T-cell (primary cell): ENCODE results near the gene DCDC2. TPM values are rescaled to one million over a fixed set of nuclear protein-coding genes. Genes with fewer than 3 reads are reported as not detected.
"Not testable (repeated sequence)": the region's sequence is repeated elsewhere in the genome, so short reads cannot be mapped to it uniquely, and the experiment has no call there.

Experiments
- ATAC-seq, 4 experiments: fragments of 200-7000 bp in 3 of 4; fragments of 150-1000 bp in 1 of 4; cut with Tn5 transposase; replicated peaks in 1 of 4; 1 replicate in 3 of 4; 2 replicates in 1 of 4; pipeline ENCODE4 v1.10.0; 2021; ENCODE audit warnings: moderate library complexity in 3 of 4, mild to moderate bottlenecking in 2 of 4, moderate number of reproducible peaks in 1 of 4
- CTCF ChIA-PET, 2 donors: fragments of 300-600 bp; sonication (Branson Sonifier 250); formaldehyde crosslinking; loops; one replicate each; lab custom pipeline; 2022; ENCODE audit warnings: antibody characterized with exemption in 2 of 2; lab: Charles Lee
- POLR2A ChIA-PET, 2 donors: fragments of 300-600 bp; sonication (Branson Sonifier 250); formaldehyde crosslinking; loops; one replicate each; lab custom pipeline; 2022; ENCODE audit warnings: antibody characterized with exemption in 2 of 2; lab: Charles Lee
- DNase-seq, 35 experiments: peaks; one replicate each; pipeline versions ENCODE4 v3.0.0 to v3.0.0-alpha.2; 2013 to 2023
- H3K27ac ChIP-seq: one replicate; pipeline ENCODE4 v1.5.1; 2013; ENCODE audit warnings: low read length
- H3K27me3 ChIP-seq, 2 experiments: replicated peaks in 1 of 2; 1 replicate in 1 of 2; 2 replicates in 1 of 2; pipeline versions ENCODE4 v1.6.1 to v1.7.0; 2013; ENCODE audit warnings: low read length in 1 of 2, mixed read lengths in 1 of 2; ENCODE audit not compliant: control insufficient read depth in 2 of 2, insufficient read depth in 2 of 2; ENCODE audit errors: extremely low read depth in 1 of 2
- H3K36me3 ChIP-seq, 2 donors: 1 replicate in 1 of 2; 2 replicates in 1 of 2; pipeline versions ENCODE4 v1.6.1 to v1.7.0; 2013; ENCODE audit warnings: low read length in 1 of 2; ENCODE audit not compliant: control insufficient read depth in 2 of 2, insufficient read depth in 1 of 2; ENCODE audit errors: extremely low read depth in 1 of 2
- H3K4me1 ChIP-seq, 2 experiments: 1 replicate in 1 of 2; 2 replicates in 1 of 2; pipeline versions ENCODE4 v1.6.1 to v1.7.0; 2013; ENCODE audit warnings: low read length in 2 of 2, mixed read lengths in 1 of 2; ENCODE audit not compliant: insufficient read depth in 2 of 2, control insufficient read depth in 1 of 2; ENCODE audit errors: extremely low read depth in 1 of 2
- H3K4me3 ChIP-seq, 2 donors: 1 replicate in 1 of 2; 2 replicates in 1 of 2; pipeline versions ENCODE4 v1.5.1 to v1.7.0; 2013; ENCODE audit warnings: mild to moderate bottlenecking in 2 of 2, low read length in 1 of 2, moderate library complexity in 1 of 2; ENCODE audit not compliant: control insufficient read depth in 1 of 2; ENCODE audit errors: extremely low read depth in 1 of 2
- H3K9me3 ChIP-seq: 2 replicates; pipeline ENCODE4 v1.7.0; 2013
- H3K27ac Mint-ChIP-seq, 2 donors: one replicate each; pipeline ENCODE4 v1.8.0; 2020 to 2021; ENCODE audit warnings: mild to moderate bottlenecking in 2 of 2, mixed read lengths in 2 of 2
- H3K27me3 Mint-ChIP-seq, 2 donors: one replicate each; pipeline ENCODE4 v1.8.0; 2021 to 2022; ENCODE audit warnings: mixed read lengths in 2 of 2
- H3K36me3 Mint-ChIP-seq: one replicate; pipeline ENCODE4 v1.8.0; 2021; ENCODE audit warnings: mixed read lengths
- H3K4me1 Mint-ChIP-seq, 3 donors: one replicate each; pipeline ENCODE4 v1.8.0; 2020 to 2022; ENCODE audit warnings: mixed read lengths in 3 of 3, mild to moderate bottlenecking in 1 of 3
- H3K4me3 Mint-ChIP-seq, 3 donors: one replicate each; pipeline ENCODE4 v1.8.0; 2020 to 2022; ENCODE audit warnings: mild to moderate bottlenecking in 3 of 3, mixed read lengths in 3 of 3, moderate library complexity in 3 of 3
- H3K9me3 Mint-ChIP-seq, 3 donors: one replicate each; pipeline ENCODE4 v1.8.0; 2020 to 2022; ENCODE audit warnings: mixed read lengths in 3 of 3
- WGBS: methylation state at CpG from one replicate; pipeline ENCODE4 v1.1.5; 2013; ENCODE audit warnings: missing lambda C conversion rate; ENCODE audit not compliant: insufficient coverage; 5-methylcytosine and 5-hydroxymethylcytosine counted together
- total RNA-seq, 35 experiments: library from RNA in 6 of 35; stranded (reverse) in 6 of 35; fragments of 120-200 nt in 1 of 35; gene quantifications; one replicate each; pipeline versions ENCODE4 v1.2.1 to v1.2.4 and lab custom pipeline; 2013 to 2026

The DCDC2 gene
- total RNA-seq, 5 donors from 2014 or later (not counting 1 experiment from before 2014, with no cell fraction given) = 0.09 to 0.58 (median 0.13) TPM; not detected in 1

- Mint-ChIP-seq H3K27me3 (peaks cover 25 to 41% of the 10 kb centered on the region in 2 donors), H3K9me3 (peaks cover 0 to 1% (median 0%) of the 10 kb centered on the region in 3 donors), H3K4me1 (no peaks in the 10 kb centered on the region), H3K27ac (no peak overlapping the region), H3K36me3 (no peaks in the 10 kb centered on the region), H3K4me3 (no peak overlapping the region)
- Histone ChIP-seq H3K27me3 (peaks cover 0 to 3% of the 10 kb centered on the region in 2 experiments), H3K4me1 (no peaks in the 10 kb centered on the region), H3K27ac (no peak overlapping the region), H3K4me3 (no peak overlapping the region), H3K36me3 (no peaks in the 10 kb centered on the region), H3K9me3 (no peaks in the 10 kb centered on the region)
- no CpG with 5 or more reads among the region's 1 CpG for WGBS
- no peak for DNase-seq
- no peak for ATAC-seq
- POLR2A ChIA-PET = no interaction called here
- CTCF ChIA-PET = no interaction called here
Observed at GRCh38 chr6:24323632-24324337, 34.1 kb downstream of the DCDC2 start.

- CTCF ChIA-PET = no interaction called here
- H3K4me3 Mint-ChIP-seq = no peak overlapping the region
- H3K4me1 Mint-ChIP-seq = no peaks in the 10 kb centered on the region
- POLR2A ChIA-PET = no interaction called here
- no peaks in the 10 kb centered on the region for H3K36me3 Mint-ChIP-seq
- Histone ChIP-seq H3K9me3 (no peaks in the 10 kb centered on the region), H3K4me1 (no peaks in the 10 kb centered on the region), H3K27me3 (peaks cover 0 to 3% of the 10 kb centered on the region in 2 experiments), H3K36me3 (no peaks in the 10 kb centered on the region), H3K27ac (no peak overlapping the region), H3K4me3 (no peak overlapping the region)
- peaks cover 25 to 43% of the 10 kb centered on the region in 2 donors for H3K27me3 Mint-ChIP-seq
- ATAC-seq (no peak), DNase-seq (no peak)
- peaks cover 0 to 6% (median 0%) of the 10 kb centered on the region in 3 donors for H3K9me3 Mint-ChIP-seq
- no peak overlapping the region for H3K27ac Mint-ChIP-seq
- WGBS = 100% methylated on average over 1 of the region's 3 CpGs
Observed at GRCh38 chr6:24322924-24323323, 34.9 kb downstream of the DCDC2 start.

- H3K9me3 ChIP-seq, CTCF ChIA-PET, H3K4me1 ChIP-seq, H3K9me3 Mint-ChIP-seq, H3K4me3 ChIP-seq, H3K4me1 Mint-ChIP-seq, H3K36me3 ChIP-seq, DNase-seq, H3K27ac Mint-ChIP-seq, H3K27ac ChIP-seq, H3K36me3 Mint-ChIP-seq, ATAC-seq, H3K4me3 Mint-ChIP-seq, H3K27me3 ChIP-seq, POLR2A ChIA-PET: not testable (repeated sequence)
- WGBS = no CpG with 5 or more reads among the region's 3 CpGs
- H3K27me3 Mint-ChIP-seq = peaks cover 25 to 43% of the 10 kb centered on the region in 2 donors
Observed at GRCh38 chr6:24322446-24322845, 35.4 kb downstream of the DCDC2 start.

GRCh38 chr6:24321538-24322162 is 36.2 kb downstream of the DCDC2 start:
- ChIA-PET POLR2A (no interaction called here), CTCF (no interaction called here)
- WGBS = no CpG with 5 or more reads among the region's 5 CpGs
- Mint-ChIP-seq H3K36me3 (no peaks in the 10 kb centered on the region), H3K4me1 (no peaks in the 10 kb centered on the region), H3K4me3 (no peak overlapping the region), H3K27ac (no peak overlapping the region), H3K9me3 (peaks cover 0 to 6% (median 0%) of the 10 kb centered on the region in 3 donors), H3K27me3 (peaks cover 25 to 39% of the 10 kb centered on the region in 2 donors)
- Histone ChIP-seq H3K9me3 (no peaks in the 10 kb centered on the region), H3K27ac (no peak overlapping the region), H3K4me1 (no peaks in the 10 kb centered on the region), H3K4me3 (no peak overlapping the region), H3K36me3 (no peaks in the 10 kb centered on the region), H3K27me3 (peaks cover 0 to 3% of the 10 kb centered on the region in 2 experiments)
- DNase-seq (no peak), ATAC-seq (no peak)

GRCh38 chr6:24313251-24314141 is 44.4 kb downstream of the DCDC2 start:
- Histone ChIP-seq H3K4me3 (no peak overlapping the region), H3K36me3 (no peaks in the 10 kb centered on the region), H3K27ac (no peak overlapping the region), H3K4me1 (no peaks in the 10 kb centered on the region), H3K9me3 (no peaks in the 10 kb centered on the region), H3K27me3 (peaks cover 0 to 6% of the 10 kb centered on the region in 2 experiments)
- DNase-seq (no peak), ATAC-seq (no peak)
- ChIA-PET CTCF (interaction anchor here in 1 of 2 donors (0.6 kb wide), 1 partner anchor 33 kb away, joined by 6 read pairs; no protein-coding TSS in a partner anchor), POLR2A (no interaction called here)
- Mint-ChIP-seq H3K4me3 (no peak overlapping the region), H3K27ac (no peak overlapping the region), H3K27me3 (peaks cover 18 to 22% of the 10 kb centered on the region in 2 donors), H3K36me3 (no peaks in the 10 kb centered on the region), H3K9me3 (peaks cover 8 to 16% (median 13%) of the 10 kb centered on the region in 3 donors), H3K4me1 (no peaks in the 10 kb centered on the region)
- 75% methylated on average over 3 of the region's 6 CpGs for WGBS

GRCh38 chr6:24311775-24312174 is 46.1 kb downstream of the DCDC2 start:
- peaks cover 19 to 24% of the 10 kb centered on the region in 2 donors for H3K27me3 Mint-ChIP-seq

More at GRCh38 chr6:24311775-24312174, 46.1 kb downstream of the DCDC2 start:
- H3K27me3 ChIP-seq, H3K9me3 ChIP-seq, H3K27ac ChIP-seq, CTCF ChIA-PET, H3K4me1 ChIP-seq, ATAC-seq, DNase-seq, H3K4me3 ChIP-seq, POLR2A ChIA-PET, H3K27ac Mint-ChIP-seq, H3K4me3 Mint-ChIP-seq, H3K4me1 Mint-ChIP-seq, H3K36me3 ChIP-seq, H3K36me3 Mint-ChIP-seq: not testable (repeated sequence)
- WGBS = 100% methylated on average over 4 of the region's 4 CpGs
- H3K9me3 Mint-ChIP-seq = peaks cover 8 to 15% (median 13%) of the 10 kb centered on the region in 3 donors
